GM21367 (cell line): Measurements from ENCODE around the gene TMEM182.

Experiments
- ATAC-seq: cut with Tn5 transposase; IDR thresholded peaks from one replicate; pipeline ENCODE4 v1.9.1; 2021; ENCODE audit not compliant: unreplicated experiment

TMEM182 gene

DNA sequence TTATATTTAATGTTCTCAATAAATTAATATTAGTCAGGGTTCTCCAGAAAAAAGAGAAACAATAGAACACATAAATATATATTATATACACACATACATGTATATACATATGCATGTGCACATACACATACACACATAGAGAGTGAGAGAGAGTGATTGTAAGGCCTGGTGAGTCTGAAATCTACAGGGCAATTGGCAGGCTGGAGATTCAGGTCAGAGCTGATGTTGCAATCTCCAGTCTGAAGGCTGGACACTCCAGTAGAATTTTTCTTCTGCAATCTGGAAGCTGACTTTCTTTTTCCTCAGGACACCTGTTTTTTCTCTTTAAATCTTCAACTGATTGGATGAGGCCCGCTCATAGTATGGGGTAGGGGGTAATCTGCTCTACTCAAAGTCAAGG lies 3.2 kb downstream of the TMEM182 start:
- ATAC-seq: no peak

DNA sequence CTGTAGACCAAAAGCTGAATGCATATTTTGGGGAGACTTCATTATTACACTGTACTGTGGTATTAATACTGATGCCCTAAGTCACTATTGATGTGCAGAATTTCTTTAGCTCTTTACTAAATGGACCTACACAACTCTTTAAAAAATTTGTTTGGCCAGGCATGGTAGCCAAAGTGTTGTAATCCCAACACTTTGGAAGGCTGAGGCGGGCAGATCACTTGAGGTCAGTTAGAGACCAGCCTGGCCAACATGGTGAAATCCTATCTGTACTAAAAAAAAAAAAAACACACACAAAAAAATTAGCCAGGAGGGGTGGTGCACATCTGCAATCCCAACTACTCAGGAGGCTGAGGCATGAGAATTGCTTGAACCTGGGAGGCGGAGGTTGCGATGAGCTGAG lies 6.4 kb downstream of the TMEM182 start:
- no peak for ATAC-seq

DNA sequence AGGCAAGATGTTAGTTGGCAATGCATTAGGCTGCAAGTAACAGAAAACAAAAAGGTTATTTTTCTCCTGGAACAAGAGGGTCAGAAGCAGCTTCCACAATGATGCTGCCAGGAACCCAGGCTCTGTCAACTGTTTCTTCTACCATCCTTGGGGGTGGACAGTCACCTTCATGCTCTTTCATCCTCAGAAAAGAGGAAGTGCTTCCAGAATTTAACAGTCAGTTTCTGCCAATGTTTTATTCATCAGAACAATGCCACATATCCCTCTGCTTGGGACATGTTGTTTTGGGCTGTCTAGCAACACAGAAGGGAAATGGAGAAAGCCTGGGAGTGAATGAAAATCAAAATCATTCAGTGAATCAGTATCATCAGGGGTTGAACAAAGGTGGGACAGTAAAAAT lies 7.1 kb downstream of the TMEM182 start:
- ATAC-seq: no peak

DNA sequence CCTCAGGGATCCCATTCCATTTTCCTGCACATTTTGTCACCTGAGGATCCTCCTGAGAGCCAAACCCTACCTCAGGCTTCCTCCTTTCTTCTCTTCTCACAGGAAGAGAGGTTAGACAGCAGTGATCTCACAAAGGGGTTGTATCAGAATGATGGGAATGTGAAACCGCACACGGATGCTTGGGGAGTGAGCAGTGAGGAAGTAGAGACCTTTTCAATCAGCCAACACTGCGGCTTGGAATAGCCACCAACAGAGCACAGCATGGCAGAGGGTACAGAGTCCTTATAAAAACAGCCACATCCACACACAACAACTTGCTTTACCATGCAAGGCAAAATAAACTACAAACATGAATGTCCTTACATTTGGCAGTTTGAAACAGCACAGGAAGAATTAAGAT lies 8.7 kb downstream of the TMEM182 start:
- no peak for ATAC-seq

DNA sequence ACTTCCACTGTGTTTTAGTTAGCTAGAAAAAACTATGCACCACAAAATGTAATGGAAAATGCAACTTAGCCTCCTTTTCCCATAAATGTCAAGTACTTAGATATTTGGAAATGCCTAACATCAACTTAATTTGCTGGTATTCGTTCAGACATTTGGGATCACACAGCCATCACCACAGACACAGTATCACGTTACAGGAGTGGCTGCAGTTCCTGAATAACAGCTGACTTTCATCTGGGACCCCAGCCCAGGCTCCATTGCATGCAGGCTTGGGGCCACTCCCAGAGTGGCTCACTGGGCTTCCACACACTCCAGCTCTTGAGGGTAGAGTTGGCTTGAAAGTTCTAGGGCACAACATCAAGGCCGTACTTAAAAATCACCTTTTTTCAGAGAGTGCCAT lies 9.3 kb downstream of the TMEM182 start:
- ATAC-seq: no peak

DNA sequence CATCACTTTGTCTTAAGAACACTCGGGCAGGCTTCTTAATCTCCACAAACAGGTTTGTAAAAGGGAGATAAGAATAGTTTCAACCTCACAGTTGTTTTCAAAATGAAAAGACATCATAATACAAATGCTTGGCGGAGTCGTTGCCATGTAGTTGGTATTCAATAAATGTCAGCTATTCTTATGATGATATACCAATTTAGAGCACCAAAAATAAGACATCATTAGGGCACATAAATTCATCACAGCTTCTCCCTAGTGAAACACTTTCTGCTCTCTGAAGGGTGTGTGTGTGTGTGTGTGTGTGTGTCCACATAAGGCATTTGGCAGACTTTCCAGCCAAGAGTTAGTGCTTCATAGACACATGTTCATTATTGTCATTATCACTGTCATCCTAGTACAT lies 10.8 kb downstream of the TMEM182 start:
- ATAC-seq: no peak

DNA sequence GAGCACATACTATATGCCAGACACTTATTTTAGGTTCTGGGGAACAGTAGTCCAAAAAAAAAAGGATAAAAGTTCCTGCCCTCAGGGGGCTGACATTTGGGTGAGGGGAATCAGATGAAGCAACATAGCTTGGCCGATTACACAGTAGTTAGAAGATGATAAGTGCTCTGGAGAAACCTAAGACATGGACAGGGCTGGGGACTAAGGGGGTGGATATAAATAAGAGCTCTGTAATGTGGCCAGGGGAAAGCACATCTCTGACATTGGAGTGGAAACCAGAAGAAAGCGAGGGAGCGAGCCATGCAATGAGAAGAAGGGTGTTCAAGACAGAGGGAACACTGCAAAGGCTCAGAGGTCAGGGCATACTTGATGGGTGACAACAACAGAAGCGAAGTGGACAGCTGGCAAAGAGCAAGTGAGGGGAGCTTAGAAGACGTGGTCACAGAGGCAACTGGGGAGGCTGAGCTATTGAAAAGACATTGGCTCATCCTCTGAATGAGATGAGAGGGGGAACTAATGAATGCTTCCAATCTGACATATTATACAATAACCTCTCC lies 11.4 kb downstream of the TMEM182 start:
- no peak for ATAC-seq

DNA sequence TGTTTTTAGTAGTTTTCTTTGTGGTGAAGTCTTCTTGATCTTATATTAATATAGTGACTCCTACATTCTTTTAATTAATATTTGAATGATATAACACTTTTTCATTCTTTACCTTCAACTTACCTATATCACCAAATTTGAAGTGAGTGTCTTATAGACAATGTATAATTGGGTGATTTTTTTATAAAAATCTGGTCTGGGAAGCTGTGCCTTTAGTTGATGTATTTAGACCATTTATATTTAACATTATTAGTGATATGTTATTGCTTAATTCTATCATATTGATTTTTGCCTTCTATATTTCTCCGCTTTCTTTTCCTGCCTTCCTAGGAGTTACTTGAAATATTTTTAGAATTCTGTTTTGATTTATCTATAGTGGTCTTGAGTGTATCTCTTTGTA lies 16.4 kb downstream of the TMEM182 start:
- no peak for ATAC-seq

DNA sequence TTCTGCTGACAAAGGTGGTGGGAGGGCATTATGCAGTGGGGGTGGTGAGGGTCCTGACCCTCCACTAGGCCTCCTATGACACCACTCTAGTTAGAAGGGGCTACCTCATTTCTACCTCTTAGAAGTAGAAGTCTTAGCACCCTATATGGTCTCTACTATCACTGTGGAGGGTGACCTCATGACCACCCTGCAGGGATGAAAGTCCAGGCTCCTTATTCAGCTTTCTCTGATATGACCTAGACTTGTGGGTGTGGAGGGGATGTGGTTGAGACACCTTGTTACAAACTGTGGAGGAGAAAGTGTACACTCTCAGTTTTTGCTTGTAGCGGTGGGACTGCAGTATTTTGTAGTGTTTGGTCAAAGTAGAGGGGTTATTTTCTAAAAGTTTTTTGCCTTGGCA lies 18.6 kb downstream of the TMEM182 start:
- no peak for ATAC-seq

DNA sequence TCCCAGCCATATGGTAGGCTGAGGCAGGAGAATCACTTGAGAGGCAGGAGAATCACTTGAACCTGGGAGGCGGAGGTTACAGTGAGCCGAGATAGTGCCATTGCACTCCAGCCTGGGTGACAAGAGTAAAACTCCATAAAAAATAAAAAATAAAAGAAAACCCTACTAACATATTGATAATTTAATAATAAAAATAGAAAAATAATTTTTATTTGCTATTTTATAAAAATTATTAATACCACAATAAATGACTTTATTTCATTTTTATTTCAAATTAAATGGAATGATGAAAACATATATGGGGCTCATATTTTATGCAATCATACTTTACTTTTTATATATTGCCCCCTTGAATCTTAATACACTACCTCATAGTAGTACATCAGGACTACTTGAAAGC lies 20.4 kb downstream of the TMEM182 start:
- no peak for ATAC-seq

DNA sequence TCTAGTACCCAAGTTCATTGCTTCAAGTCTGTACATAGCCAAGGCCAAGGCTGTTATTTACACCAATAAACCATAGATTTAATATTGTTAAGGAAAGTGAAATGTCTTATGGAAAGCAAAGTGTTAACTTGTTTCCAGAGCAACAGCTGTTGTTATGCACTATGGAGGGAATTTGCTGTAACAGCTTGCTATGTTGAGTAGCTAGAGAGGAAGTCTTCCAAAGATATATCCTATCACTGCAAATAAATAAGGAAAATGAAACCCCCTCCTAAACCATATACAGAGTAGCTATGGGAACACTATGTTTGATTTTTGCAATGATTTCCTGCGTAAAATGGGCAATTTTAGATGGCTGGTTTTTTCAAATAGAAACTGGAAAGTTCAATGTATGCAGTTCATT lies 21.1 kb downstream of the TMEM182 start:
- no peak for ATAC-seq

DNA sequence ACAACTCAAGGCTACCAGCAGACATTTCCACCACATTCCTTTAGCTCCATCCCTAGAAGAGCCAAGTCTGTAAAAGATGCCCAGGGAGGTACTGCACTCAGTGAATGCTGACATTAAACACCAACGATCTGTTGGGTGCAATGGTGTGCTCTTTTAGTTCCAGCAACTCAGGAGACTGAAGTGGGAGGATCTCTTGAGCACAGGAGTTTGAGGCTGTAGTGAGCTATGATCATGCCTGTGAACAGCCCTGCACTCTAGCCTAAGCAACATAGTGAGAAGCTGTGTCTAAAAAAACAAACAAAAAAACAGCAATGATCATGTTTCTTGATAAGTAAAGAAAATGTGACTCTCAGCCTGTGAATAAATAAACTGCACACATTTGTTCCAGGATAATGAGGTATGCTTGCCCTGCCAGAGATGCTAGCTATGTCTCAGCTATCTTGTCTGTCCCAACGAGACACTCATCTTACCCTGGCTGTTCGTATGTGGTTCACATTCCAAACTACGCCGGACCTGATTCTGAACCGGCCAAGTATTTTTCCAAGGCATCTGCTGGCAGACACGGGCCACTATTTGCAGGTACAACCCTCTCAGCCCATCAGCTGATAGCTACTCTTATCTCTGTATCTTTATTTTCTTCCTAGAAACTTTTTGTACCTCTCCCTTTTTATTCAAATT lies 21.8 kb downstream of the TMEM182 start:
- ATAC-seq: no peak

DNA sequence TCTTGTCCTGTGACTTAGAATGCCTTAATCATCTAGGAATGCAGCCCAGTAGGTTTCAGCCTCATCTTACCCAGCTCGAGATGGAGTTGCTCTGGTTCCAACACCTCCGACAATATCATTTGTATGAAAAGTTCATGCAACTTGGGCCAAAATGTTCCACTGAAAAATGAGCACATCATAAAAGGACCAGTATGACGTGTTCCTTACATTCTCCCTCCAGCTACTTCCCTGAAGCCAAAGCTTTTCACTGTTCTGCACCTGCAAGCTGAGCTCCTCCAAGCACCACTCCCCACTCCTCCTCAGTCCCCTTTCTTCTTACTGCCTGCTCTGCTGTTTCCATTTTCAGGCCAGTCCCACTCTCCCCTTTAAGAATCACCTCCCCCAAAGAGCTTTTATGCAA lies 23.1 kb downstream of the TMEM182 start:
- ATAC-seq: no peak

DNA sequence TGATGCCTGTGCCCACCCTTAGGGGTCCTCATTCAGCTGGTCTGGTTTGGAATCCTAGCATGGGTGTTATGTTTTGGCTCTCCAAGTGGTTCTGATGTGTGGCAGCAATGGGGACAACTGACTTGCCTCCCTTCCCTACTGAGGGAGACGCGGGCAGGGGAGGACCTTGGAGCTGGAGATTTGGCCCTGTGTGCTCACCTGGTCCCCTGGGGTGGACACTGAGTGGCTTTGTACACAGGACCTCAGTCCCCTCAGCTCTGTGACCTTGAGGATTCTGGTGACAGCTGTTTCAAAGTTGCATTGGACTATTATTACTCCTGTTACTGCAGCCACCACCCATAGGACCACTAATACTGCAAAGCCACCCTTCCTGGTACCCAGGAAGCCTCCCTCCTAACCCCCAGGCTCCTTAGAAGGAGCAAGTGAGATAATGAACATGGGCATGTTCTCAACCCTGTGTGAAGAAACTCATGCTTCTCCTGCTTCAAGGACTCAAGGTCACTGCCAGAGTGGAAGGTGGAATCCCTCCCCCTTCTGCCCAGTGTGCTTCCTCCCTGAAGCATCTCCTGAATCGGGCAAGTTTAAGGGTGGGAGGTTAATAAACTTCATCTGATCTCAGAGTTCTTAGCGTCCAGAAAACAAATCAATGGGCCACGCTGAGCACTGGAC lies 26.5 kb downstream of the TMEM182 start:
- no peak for ATAC-seq

DNA sequence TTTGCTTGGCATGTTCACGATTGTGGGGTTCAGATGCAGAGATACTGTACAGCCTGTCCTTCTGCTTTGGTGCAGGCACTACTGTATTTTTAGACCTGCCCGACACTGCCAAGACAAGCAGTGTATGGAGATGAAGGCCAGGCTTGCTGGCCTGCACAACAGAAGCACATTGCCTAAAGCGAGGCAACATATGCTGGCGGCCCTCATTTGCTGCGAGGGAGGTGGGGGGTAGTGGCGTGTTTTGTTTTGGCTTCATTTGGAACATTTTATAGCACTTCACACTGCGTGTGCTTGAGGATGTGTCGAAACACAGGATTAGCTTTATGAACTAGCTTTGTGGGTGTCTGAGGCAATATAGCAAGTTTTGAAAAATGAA lies 27.0 kb downstream of the TMEM182 start:
- no peak for ATAC-seq

DNA sequence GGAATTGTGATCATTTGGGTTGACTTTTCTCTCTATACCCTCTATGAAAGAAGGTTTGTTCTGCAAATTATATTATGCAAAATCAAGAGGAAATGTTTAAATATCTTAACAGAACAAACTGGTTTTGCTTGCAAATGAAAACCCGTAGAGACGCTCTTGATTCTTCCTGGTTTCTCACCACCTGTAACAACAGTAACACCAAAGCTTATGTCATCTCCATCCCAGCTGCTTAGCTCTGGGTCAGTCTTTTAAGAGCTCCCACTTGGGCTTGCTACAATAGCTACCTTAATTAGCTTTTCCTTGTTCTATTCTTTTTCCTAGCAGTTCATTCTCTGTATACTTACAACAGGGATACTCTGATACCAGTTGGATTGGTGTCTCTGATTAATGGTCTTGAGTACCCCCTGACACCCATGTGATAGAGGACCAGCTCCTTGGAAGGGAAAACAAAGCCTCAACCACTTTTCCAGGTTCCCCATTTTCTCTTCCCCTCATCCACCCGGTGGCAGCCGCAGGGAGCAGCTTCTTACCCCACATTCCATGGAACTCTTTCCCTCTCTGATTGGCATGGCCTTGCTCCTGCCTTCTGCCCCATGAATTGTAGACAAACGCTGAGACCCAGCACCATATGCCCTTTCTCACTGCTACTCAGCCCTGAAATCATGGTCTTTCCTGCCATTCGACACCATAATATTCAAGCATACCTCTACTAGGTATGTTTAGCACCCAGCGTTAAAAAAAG lies 27.7 kb downstream of the TMEM182 start:
- no peak for ATAC-seq

DNA sequence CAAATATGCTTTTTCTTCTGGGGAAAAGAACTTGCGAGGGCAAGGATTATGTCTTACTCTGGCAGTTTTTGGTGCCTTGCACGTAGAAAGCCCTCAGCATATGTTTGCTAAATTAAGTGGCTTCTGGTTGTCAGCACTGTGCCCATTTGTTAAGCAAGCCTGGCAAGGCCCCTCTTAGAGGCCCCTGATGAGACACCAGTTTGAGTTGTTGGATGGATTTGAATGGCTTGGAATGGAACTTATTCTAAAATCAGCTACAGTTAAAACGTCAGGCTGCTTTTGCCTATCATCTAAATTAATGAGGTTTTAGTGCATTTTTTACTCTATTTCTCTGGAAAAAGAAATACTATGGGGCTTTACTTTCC lies 28.2 kb downstream of the TMEM182 start:
- ATAC-seq: no peak

DNA sequence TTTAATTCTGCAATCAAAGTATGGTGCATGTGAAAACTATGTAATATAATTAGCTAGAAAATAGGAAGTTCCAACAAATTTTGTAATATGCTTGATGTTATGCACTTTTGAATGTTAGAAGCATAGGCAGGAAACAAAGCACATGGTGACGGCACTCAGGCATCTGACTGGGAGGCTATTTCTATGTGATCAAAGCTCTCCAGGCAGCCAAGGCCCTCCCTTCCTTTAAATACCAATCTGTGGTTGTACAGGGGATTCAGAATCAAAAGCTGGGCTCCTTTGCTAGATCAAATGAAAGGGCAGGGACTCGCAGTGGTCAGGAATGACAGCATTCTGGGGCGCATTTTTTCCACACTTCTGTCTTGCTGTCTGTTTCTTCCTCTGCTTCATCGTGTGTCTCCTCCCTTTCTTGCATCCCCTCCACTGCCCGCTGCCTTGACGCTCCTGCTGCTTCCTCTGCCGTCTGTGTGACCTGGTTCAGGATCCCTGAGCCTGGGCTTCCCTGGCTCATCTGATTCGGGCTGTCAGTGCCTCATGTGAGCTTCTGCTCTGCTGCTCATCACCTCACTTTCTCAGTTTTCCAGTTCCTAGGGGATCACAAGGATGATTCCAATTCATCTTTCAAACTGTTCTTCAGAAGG lies 30.9 kb downstream of the TMEM182 start:
- ATAC-seq: no peak

DNA sequence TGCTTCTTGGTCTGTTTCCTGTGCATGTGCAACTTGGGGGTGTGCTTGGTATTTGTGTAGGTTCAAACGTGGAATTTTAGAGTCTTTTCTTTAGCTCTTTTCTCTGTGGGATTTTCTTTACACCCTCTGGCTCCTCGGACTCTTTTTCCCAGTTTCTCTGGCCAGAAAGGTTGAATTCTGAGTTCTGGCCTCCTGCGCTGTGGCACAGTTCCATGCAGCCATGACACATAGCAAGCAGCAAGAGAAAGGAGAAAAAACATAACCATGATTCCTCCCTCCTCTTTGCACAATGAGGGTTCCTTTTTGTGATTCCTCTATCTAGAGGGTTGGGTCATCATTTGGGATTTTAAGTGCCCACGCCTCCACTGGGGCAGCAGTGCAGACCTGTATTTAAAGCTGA lies 33.8 kb downstream of the TMEM182 start:
- no peak for ATAC-seq

DNA sequence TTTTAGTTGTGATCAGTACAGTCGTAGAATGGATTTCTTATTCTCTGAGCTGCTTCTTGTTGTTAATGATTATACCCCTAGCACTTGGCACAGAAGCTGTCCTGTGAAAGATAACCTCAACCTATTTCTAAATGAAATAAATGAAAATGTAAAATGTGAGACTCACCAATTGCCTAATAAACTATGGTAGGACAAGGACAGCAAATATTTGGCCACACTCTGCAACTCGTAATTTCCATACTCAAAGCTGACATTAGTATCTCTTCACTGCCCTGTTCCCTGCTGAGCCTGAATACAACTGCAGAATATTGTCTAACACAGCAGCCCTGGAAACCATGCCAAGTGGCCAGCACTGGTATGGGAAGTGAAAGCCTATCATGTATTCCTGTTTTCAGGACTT lies 34.5 kb downstream of the TMEM182 start:
- no peak for ATAC-seq

DNA sequence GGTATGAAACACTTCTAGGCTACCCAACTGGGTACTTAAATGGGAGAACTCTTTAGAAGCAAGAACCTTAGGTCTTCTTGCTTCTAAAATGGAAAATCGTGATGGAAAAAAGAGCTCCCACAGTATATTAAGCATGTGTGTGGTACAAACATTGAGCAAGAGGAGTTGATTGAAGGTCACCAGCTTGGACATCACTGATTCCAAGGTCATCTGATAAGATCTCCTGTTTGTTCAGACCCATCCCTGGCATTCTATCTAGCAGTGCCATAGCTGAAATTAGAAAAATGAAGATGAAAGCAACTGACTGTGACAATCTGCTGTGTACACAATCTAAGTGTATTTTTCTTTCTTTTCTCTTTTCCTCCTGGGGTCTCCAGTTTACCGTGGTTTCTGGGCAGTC lies 35.7 kb downstream of the TMEM182 start:
- ATAC-seq: no peak

DNA sequence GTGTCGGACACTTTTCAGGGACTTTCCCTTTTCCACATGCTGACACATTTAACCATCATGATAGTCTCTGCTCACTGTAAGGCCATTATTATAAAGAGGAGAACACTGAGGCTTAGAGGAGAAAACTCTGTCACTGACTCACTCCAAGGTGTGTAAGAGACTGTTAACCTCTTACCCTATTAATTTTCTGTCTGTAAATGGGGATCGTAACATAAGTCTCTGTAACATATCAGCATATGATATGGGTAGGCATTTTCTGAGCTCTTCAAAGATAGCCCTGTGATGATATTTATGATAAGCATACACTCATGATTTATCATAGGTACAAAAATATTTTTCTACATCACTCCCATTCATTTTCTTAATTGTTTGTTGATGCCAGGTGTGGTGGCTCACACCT lies 36.4 kb downstream of the TMEM182 start:
- no peak for ATAC-seq
